ENCODE measurements around the gene C17orf50.

GRCh38 chr17:35757243-35757642 lies 3.4 kb upstream of the C17orf50 start:
- no peak for TF ChIP-seq GATA2 (IDR thresholded peaks at IDR 0.05; ENCODE audit: low read depth, low read length)
- no peak for TF ChIP-seq GATA3 (IDR thresholded peaks at IDR 0.05; ENCODE audit: low read depth, low read length)

All from SH-SY5Y (cell line).